Measurements from ENCODE around the gene TERB1. TPM values are rescaled to one million over a fixed set of nuclear protein-coding genes. Genes with fewer than 3 reads are reported as not detected.

The TERB1 gene
- total RNA-seq, 2 experiments from 2014 or later, result 0.11 to 0.22 TPM

- CTCF ChIA-PET, result interaction anchor here (1.9 to 3.8 kb wide), 3 partner anchors 37 to 49 kb away, joined by 13 to 49 read pairs (median 39); partner anchors contain the start of gene PDP2
- H3K36me3 Mint-ChIP-seq (ENCODE audit: low read depth), result peaks cover 19% of the 10 kb centered on the region
- no peaks in the 10 kb centered on the region for H3K9me3 Mint-ChIP-seq
- H3K27ac Mint-ChIP-seq, result peak overlapping the region; percentile 24
- TF ChIP-seq CTCF (IDR thresholded peaks at IDR 0.05), result no peak
- H3K4me3 Mint-ChIP-seq, result peak overlapping the region; percentile 66
- no peaks in the 10 kb centered on the region for H3K9me3 ChIP-seq (ENCODE audit: control insufficient read depth in 1 of 2, insufficient read depth in 1 of 2, low read length in 2 of 2)
- intact Hi-C loops (cut with DNase I, micrococcal nuclease), result no loop called here
- peaks cover 32% of the 10 kb centered on the region for H3K4me1 ChIP-seq (ENCODE audit: insufficient read depth, low read length)
- POLR2A ChIA-PET, result no interaction called here
- ATAC-seq (ENCODE audit: poor library complexity) (no peak), DNase-seq (no peak)
- no peak overlapping the region for H3K4me3 ChIP-seq (ENCODE audit: low read length)
- no peak overlapping the region for H3K27ac ChIP-seq (ENCODE audit: low read depth in 1 of 2, low read length in 2 of 2)
- no peaks in the 10 kb centered on the region for H3K27me3 Mint-ChIP-seq
- H3K4me1 Mint-ChIP-seq (ENCODE audit: low read depth), result peaks cover 26% of the 10 kb centered on the region
- H3K27me3 ChIP-seq (ENCODE audit: control insufficient read depth in 1 of 2, insufficient read depth in 2 of 2, low read length in 2 of 2), result peaks cover 0 to 4% of the 10 kb centered on the region in 2 experiments
- no peaks in the 10 kb centered on the region for H3K36me3 ChIP-seq (ENCODE audit: insufficient read depth, low read length)
Observed at GRCh38 chr16:66832190-66832589, 30.8 kb upstream of the TERB1 start.

- peaks cover 13% of the 10 kb centered on the region for H3K36me3 ChIP-seq (ENCODE audit: insufficient read depth, low read length)
- peak within 1 kb of the TSS in 1 of 2 donors; percentile 55 for H3K27ac ChIP-seq (ENCODE audit: low read depth in 1 of 2, low read length in 2 of 2)
- ChIA-PET POLR2A (interaction anchor here (0.5 to 2.9 kb wide), 28 partner anchors 9 to 1619 kb away, joined by 3 to 32 read pairs (median 4); partner anchors contain the start of genes CKLF, DYNC1LI2 and PDP2), CTCF (interaction anchor here (0.6 to 3.8 kb wide), 22 partner anchors 10 to 417 kb away, joined by 3 to 49 read pairs (median 4); partner anchors contain the start of genes DYNC1LI2, FHOD1 and PDP2)
- peaks cover 0 to 4% of the 10 kb centered on the region in 2 experiments for H3K27me3 ChIP-seq (ENCODE audit: control insufficient read depth in 1 of 2, insufficient read depth in 2 of 2, low read length in 2 of 2)
- peaks cover 32% of the 10 kb centered on the region for H3K4me1 ChIP-seq (ENCODE audit: insufficient read depth, low read length)
- peak; percentile 98 for TF ChIP-seq CTCF (IDR thresholded peaks at IDR 0.05)
- intact Hi-C loops (cut with DNase I, micrococcal nuclease), result loop anchor here (2.0 kb wide), 2 partner anchors 38 to 80 kb away; partner anchors contain the start of gene DYNC1LI2 (in 1 of the 2)
- Mint-ChIP-seq H3K27ac (peak within 1 kb of the TSS; percentile 67), H3K27me3 (no peaks in the 10 kb centered on the region), H3K4me1 (ENCODE audit: low read depth) (peaks cover 38% of the 10 kb centered on the region), H3K9me3 (no peaks in the 10 kb centered on the region), H3K36me3 (ENCODE audit: low read depth) (peaks cover 33% of the 10 kb centered on the region), H3K4me3 (peak within 1 kb of the TSS; percentile 84)
- no peaks in the 10 kb centered on the region for H3K9me3 ChIP-seq (ENCODE audit: control insufficient read depth in 1 of 2, insufficient read depth in 1 of 2, low read length in 2 of 2)
- peak; percentile 76 to 97 (median 88) for DNase-seq
- ATAC-seq (ENCODE audit: poor library complexity), result peak; percentile 94
- peak within 1 kb of the TSS; percentile 68 for H3K4me3 ChIP-seq (ENCODE audit: low read length)
Observed at GRCh38 chr16:66830422-66831404, 29.3 kb upstream of the TERB1 start, which contains the start of gene NAE1. Gene NAE1 (minus strand): TSS chr16:66830976. CDS start chr16:66830899, 77 bp downstream.

- Mint-ChIP-seq H3K4me1 (ENCODE audit: low read depth) (peaks cover 43% of the 10 kb centered on the region), H3K36me3 (ENCODE audit: low read depth) (peaks cover 84% of the 10 kb centered on the region), H3K9me3 (no peaks in the 10 kb centered on the region), H3K27me3 (no peaks in the 10 kb centered on the region), H3K27ac (no peak overlapping the region), H3K4me3 (no peak overlapping the region)
- POLR2A ChIA-PET, result interaction anchor here (0.8 kb wide), 1 partner anchor 14 kb away, joined by 4 read pairs; no protein-coding TSS in a partner anchor
- CTCF ChIA-PET, result interaction anchor here (2.5 to 2.6 kb wide), 2 partner anchors 44 kb away, joined by 6 to 8 read pairs; no protein-coding TSS in a partner anchor
- Histone ChIP-seq H3K9me3 (ENCODE audit: control insufficient read depth in 1 of 2, insufficient read depth in 1 of 2, low read length in 2 of 2) (no peaks in the 10 kb centered on the region), H3K36me3 (ENCODE audit: insufficient read depth, low read length) (peaks cover 63% of the 10 kb centered on the region), H3K4me1 (ENCODE audit: insufficient read depth, low read length) (peaks cover 14% of the 10 kb centered on the region), H3K27ac (ENCODE audit: low read depth in 1 of 2, low read length in 2 of 2) (no peak overlapping the region), H3K4me3 (ENCODE audit: low read length) (no peak overlapping the region), H3K27me3 (ENCODE audit: control insufficient read depth in 1 of 2, insufficient read depth in 2 of 2, low read length in 2 of 2) (no peaks in the 10 kb centered on the region)
- intact Hi-C loops (cut with DNase I, micrococcal nuclease), result no loop called here
- DNase-seq (no peak), ATAC-seq (ENCODE audit: poor library complexity) (no peak)
- TF ChIP-seq CTCF (IDR thresholded peaks at IDR 0.05), result no peak
Observed at GRCh38 chr16:66824006-66824405, 22.6 kb upstream of the TERB1 start.
